Hepatocyte (in vitro differentiated cells): Measurements from ENCODE around the gene ABLIM1. TPM values are rescaled to one million over a fixed set of nuclear protein-coding genes. Genes with fewer than 3 reads are reported as not detected.

Experiments used
- DNase-seq: peaks from one replicate; pipeline ENCODE4 v3.0.0-alpha.2; 2016; ENCODE audit warnings: low spot score
- H2AFZ ChIP-seq: fragments of 200-600 bp; sonication (generic); 2 replicates; pipeline ENCODE4 v1.6.0; 2016; ENCODE audit warnings: antibody characterized with exemption, mild to moderate bottlenecking
- H3K27ac ChIP-seq: fragments of 200-600 bp; sonication (generic); 2 replicates; pipeline ENCODE4 v1.5.1; 2016; ENCODE audit warnings: mild to moderate bottlenecking
- H3K27me3 ChIP-seq: fragments of 200-600 bp; sonication (generic); 2 replicates; pipeline ENCODE4 v1.6.1; 2016
- H3K36me3 ChIP-seq: fragments of 200-600 bp; sonication (generic); replicated peaks from 2 replicates; pipeline ENCODE4 v1.5.1; 2016; ENCODE audit warnings: low read depth; ENCODE audit not compliant: insufficient read depth
- H3K4me1 ChIP-seq: fragments of 200-600 bp; sonication (generic); 2 replicates; pipeline ENCODE4 v1.5.1; 2016; ENCODE audit warnings: mild to moderate bottlenecking, moderate library complexity; ENCODE audit not compliant: insufficient read depth
- H3K4me2 ChIP-seq: fragments of 200-600 bp; sonication (generic); 2 replicates; pipeline ENCODE4 v1.6.0; 2016
- H3K4me3 ChIP-seq: fragments of 200-600 bp; sonication (generic); 2 replicates; pipeline ENCODE4 v1.5.1; 2016; ENCODE audit warnings: mild to moderate bottlenecking
- H3K79me2 ChIP-seq: fragments of 200-600 bp; sonication (generic); 2 replicates; pipeline ENCODE4 v1.6.0; 2017; ENCODE audit warnings: mild to moderate bottlenecking
- H3K9me2 ChIP-seq: fragments of 200-600 bp; sonication (generic); replicated peaks from 2 replicates; pipeline ENCODE4 v1.6.0; 2017; ENCODE audit warnings: mild to moderate bottlenecking; ENCODE audit not compliant: insufficient read depth
- H3K9me3 ChIP-seq: fragments of 200-600 bp; sonication (generic); 2 replicates; pipeline ENCODE4 v1.5.1; 2016; ENCODE audit warnings: low read depth, mild to moderate bottlenecking
- H4K20me1 ChIP-seq: fragments of 200-600 bp; sonication (generic); 2 replicates; pipeline ENCODE4 v1.6.0; 2016; ENCODE audit warnings: mild to moderate bottlenecking; ENCODE audit not compliant: insufficient read depth, poor library complexity, severe bottlenecking
- CTCF ChIP-seq: fragments of 200-600 bp; sonication (generic); IDR thresholded peaks from 2 replicates; pipeline ENCODE4 v1.5.1; 2016; ENCODE audit warnings: antibody characterized with exemption, mild to moderate bottlenecking; ENCODE audit not compliant: poor library complexity
- EZH2 ChIP-seq: fragments of 200-600 bp; sonication (generic); IDR thresholded peaks from 2 replicates; pipeline ENCODE4 v1.6.1; 2016; ENCODE audit warnings: antibody characterized with exemption, mild to moderate bottlenecking, borderline replicate concordance
- EZH2phosphoT487 ChIP-seq: fragments of 200-600 bp; sonication (generic); IDR thresholded peaks from one replicate; pipeline ENCODE4 v1.6.1; 2018; ENCODE audit warnings: antibody characterized with exemption, mild to moderate bottlenecking, low read depth, moderate library complexity; ENCODE audit not compliant: unreplicated experiment, severe bottlenecking
- WGBS: methylation state at CpG from one replicate; pipeline ENCODE4 v1.1.6; 2016; ENCODE audit warnings: low lambda C conversion rate; ENCODE audit errors: missing lambda C conversion rate; 5-methylcytosine and 5-hydroxymethylcytosine counted together
- polyA plus RNA-seq: library from polyadenylated mRNA; unstranded; fragments of >200 nt; fragmentation: Nextera tagmentation; extraction: Ambion mirVana; gene quantifications from 2 replicates; pipeline ENCODE4 v1.2.1, GENCODE V29; 2016
- total RNA-seq: library from RNA; depleted of rRNA; stranded (reverse); fragments of >200 nt; gene quantifications from 2 replicates; pipeline ENCODE4 v1.2.3, GENCODE V29; 2014

The ABLIM1 gene
- total and polyA plus RNA-seq, 2 experiments from 2014 or later = 20.8 to 31.6 TPM

DNA sequence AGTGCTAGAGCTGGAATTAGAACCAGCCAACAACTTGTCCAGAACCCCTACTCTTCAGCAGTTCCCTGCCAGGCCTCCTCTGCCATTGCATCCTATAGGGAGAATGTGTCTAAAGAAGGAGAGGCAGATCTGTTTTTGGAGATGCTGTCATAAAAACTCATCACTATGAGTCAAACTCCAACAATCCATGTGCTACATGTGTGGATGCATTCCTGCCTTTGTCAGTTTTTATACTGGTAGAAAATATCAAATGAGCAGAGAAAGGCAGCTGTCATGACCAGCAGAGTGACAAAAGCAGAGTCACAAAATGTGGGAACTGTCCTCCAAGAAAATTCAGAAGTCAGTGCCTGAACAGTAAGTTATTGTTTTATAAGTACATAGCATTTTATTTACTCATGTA is 93.0 kb downstream of the ABLIM1 start:
- Histone ChIP-seq H3K79me2 (no peaks in the 10 kb centered on the region), H3K9me3 (no peaks in the 10 kb centered on the region), H3K9me2 (no peaks in the 10 kb centered on the region), H3K27ac (no peak overlapping the region), H3K36me3 (no peaks in the 10 kb centered on the region), H3K27me3 (no peaks in the 10 kb centered on the region), H3K4me3 (no peak overlapping the region), H3K4me1 (no peaks in the 10 kb centered on the region), H2AFZ (no peak overlapping the region), H4K20me1 (no peaks in the 10 kb centered on the region), H3K4me2 (no peak overlapping the region)
- no peak for TF ChIP-seq EZH2phosphoT487
- no peak for TF ChIP-seq EZH2
- TF ChIP-seq CTCF = no peak
- no peak for DNase-seq

GRCh38 chr10:114561008-114561523 is 97.0 kb downstream of the ABLIM1 start:
- H3K4me1 ChIP-seq = no peaks in the 10 kb centered on the region
- H3K9me3 ChIP-seq = no peaks in the 10 kb centered on the region
- no peak overlapping the region for H3K27ac ChIP-seq
- H3K4me3 ChIP-seq = no peak overlapping the region
- no peaks in the 10 kb centered on the region for H3K36me3 ChIP-seq
- H4K20me1 ChIP-seq = no peaks in the 10 kb centered on the region
- H3K4me2 ChIP-seq = no peak overlapping the region
- no peaks in the 10 kb centered on the region for H3K9me2 ChIP-seq
- no peak for DNase-seq
- TF ChIP-seq EZH2phosphoT487 (no peak), CTCF (no peak), EZH2 (no peak)
- WGBS = 88% methylated on average over 7 of the region's 7 CpGs
- H3K27me3 ChIP-seq = no peaks in the 10 kb centered on the region
- no peak overlapping the region for H2AFZ ChIP-seq
- no peaks in the 10 kb centered on the region for H3K79me2 ChIP-seq

DNA sequence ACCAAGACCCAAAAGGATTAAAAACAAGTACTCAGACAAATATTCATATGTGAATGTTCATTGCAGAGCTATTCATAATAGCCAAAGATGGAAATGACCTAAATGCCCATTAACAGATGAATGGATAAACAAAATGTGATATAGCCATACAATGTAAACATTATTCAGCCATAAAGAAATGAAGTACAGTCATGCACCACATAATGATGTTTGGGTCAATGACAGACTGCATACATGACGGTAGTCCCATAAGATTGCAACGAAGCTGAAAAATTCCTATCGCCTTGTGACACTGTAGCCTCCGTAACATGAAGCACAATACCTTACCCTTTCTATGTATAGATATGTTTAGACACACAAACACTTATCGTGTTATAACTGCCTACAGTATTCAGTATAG is 97.9 kb downstream of the ABLIM1 start:
- DNase-seq = no peak
- H3K79me2 ChIP-seq = no peaks in the 10 kb centered on the region
- H3K27me3 ChIP-seq = no peaks in the 10 kb centered on the region
- no peak overlapping the region for H2AFZ ChIP-seq
- H3K9me2 ChIP-seq = no peaks in the 10 kb centered on the region
- no peak for TF ChIP-seq EZH2phosphoT487
- no peak for TF ChIP-seq EZH2
- no peak for TF ChIP-seq CTCF
- H4K20me1 ChIP-seq = no peaks in the 10 kb centered on the region
- no peak overlapping the region for H3K4me3 ChIP-seq
- no peaks in the 10 kb centered on the region for H3K36me3 ChIP-seq
- WGBS = 87% methylated on average over 5 of the region's 5 CpGs
- H3K9me3 ChIP-seq = no peaks in the 10 kb centered on the region
- no peaks in the 10 kb centered on the region for H3K4me1 ChIP-seq
- H3K27ac ChIP-seq = no peak overlapping the region
- no peak overlapping the region for H3K4me2 ChIP-seq

DNA sequence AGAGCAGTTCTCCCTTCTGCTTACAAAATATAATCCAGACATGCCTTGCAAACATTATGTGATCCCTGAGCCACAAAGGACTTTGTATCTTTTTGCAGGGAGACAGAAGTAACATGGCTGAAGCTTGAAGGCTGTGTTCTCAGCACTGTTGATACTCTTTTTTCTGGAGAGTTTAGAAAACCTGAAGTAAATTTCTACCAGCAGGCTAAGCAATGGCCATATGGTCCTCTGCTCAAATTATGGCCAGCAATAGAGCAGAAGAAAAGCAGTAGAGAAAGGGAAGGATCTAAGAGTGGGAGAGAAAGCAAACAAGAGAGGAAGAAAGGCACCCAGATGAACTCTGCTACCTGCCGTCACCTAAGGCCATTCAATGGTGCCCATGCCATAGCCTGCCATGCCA is 98.4 kb downstream of the ABLIM1 start:
- H3K9me3 ChIP-seq = no peaks in the 10 kb centered on the region
- no peak overlapping the region for H2AFZ ChIP-seq
- DNase-seq = no peak
- no peak for TF ChIP-seq EZH2phosphoT487
- TF ChIP-seq EZH2 = no peak
- H3K9me2 ChIP-seq = no peaks in the 10 kb centered on the region
- H3K36me3 ChIP-seq = no peaks in the 10 kb centered on the region
- no peaks in the 10 kb centered on the region for H3K4me1 ChIP-seq
- no peak overlapping the region for H3K4me2 ChIP-seq
- H3K27ac ChIP-seq = no peak overlapping the region
- H3K79me2 ChIP-seq = no peaks in the 10 kb centered on the region
- no peaks in the 10 kb centered on the region for H4K20me1 ChIP-seq
- no peak overlapping the region for H3K4me3 ChIP-seq
- no peaks in the 10 kb centered on the region for H3K27me3 ChIP-seq
- 100% methylated on average over 1 of the region's 1 CpG for WGBS
